ENCODE results near the gene GPR62.

Gene GPR62

GRCh38 chr3:51937611-51938450 lies 17.4 kb upstream of the GPR62 start:
- DNase-seq (ENCODE audit: low read depth in 2 of 2) = no peak

GRCh38 chr3:51938780-51939425 lies 16.3 kb upstream of the GPR62 start:
- DNase-seq (ENCODE audit: low read depth in 2 of 2) = no peak

GRCh38 chr3:51940648-51941462 lies 14.3 kb upstream of the GPR62 start:
- DNase-seq (ENCODE audit: low read depth in 2 of 2) = no peak

GRCh38 chr3:51941463-51941797 lies 13.8 kb upstream of the GPR62 start:
- DNase-seq (ENCODE audit: low read depth in 2 of 2) = no peak

- peak; percentile 100 for DNase-seq (ENCODE audit: low read depth in 2 of 2)
Observed at GRCh38 chr3:51941798-51942602, 13.2 kb upstream of the GPR62 start, which contains the start of the genes PARP3 and RRP9. TSS of gene PARP3 (plus strand) at chr3:51942363. CDS start at chr3:51943356, 993 bp downstream. TSS of gene RRP9 (minus strand) at chr3:51941904. CDS start at chr3:51941867, 37 bp downstream.

GRCh38 chr3:51942603-51943450 lies 12.4 kb upstream of the GPR62 start:
- DNase-seq (ENCODE audit: low read depth in 2 of 2) = peak; percentile 45 to 55

- DNase-seq (ENCODE audit: low read depth in 2 of 2) = no peak
Observed at GRCh38 chr3:51943451-51944391, 11.5 kb upstream of the GPR62 start.

- DNase-seq (ENCODE audit: low read depth in 2 of 2) = no peak
Observed at GRCh38 chr3:51944451-51945021, 10.6 kb upstream of the GPR62 start.

- no peak for DNase-seq (ENCODE audit: low read depth in 2 of 2)
Observed at GRCh38 chr3:51945031-51945840, 9.9 kb upstream of the GPR62 start.

GRCh38 chr3:51945926-51946705 lies 9.1 kb upstream of the GPR62 start:
- no peak for DNase-seq (ENCODE audit: low read depth in 2 of 2)

- DNase-seq (ENCODE audit: low read depth in 2 of 2) = no peak
Observed at GRCh38 chr3:51946796-51947195, 8.4 kb upstream of the GPR62 start.

- DNase-seq (ENCODE audit: low read depth in 2 of 2) = no peak
Observed at GRCh38 chr3:51947215-51947900, 7.8 kb upstream of the GPR62 start.

- no peak for DNase-seq (ENCODE audit: low read depth in 2 of 2)
Observed at GRCh38 chr3:51948016-51948580, 7.1 kb upstream of the GPR62 start.

GRCh38 chr3:51949121-51949520 lies 6.1 kb upstream of the GPR62 start:
- no peak for DNase-seq (ENCODE audit: low read depth in 2 of 2)

GRCh38 chr3:51950899-51951298 lies 4.3 kb upstream of the GPR62 start:
- DNase-seq (ENCODE audit: low read depth in 2 of 2) = no peak

GRCh38 chr3:51953445-51953844 lies 1.7 kb upstream of the GPR62 start:
- no peak for DNase-seq (ENCODE audit: low read depth in 2 of 2)
